ENCODE results near the gene HELZ2. TPM values are rescaled to one million over a fixed set of nuclear protein-coding genes. Genes with fewer than 3 reads are reported as not detected.

The HELZ2 gene
- total and polyA plus RNA-seq, 2 experiments from 2014 or later, result 5.2 to 48.9 TPM

DNA sequence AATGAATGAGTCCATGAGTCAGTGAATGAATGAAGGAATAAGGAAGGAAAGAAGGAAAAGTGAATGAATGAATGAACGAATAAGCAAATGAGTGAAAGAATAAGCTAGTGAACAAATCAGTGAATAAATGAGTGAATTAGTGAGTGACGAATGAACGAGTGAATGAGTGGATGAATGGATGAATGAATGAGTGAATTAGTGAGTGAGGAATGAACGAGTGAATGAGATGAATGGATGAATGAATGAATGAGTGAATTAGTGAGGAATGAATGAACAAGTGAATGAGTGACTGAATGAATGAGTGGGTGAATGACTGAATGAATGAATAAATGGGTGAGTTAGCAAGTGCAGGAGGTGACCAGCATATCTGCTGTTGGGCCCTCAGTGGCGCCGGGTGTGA, 30.3 kb downstream of the HELZ2 start (continued):
- TF ChIP-seq, protein P1, sequence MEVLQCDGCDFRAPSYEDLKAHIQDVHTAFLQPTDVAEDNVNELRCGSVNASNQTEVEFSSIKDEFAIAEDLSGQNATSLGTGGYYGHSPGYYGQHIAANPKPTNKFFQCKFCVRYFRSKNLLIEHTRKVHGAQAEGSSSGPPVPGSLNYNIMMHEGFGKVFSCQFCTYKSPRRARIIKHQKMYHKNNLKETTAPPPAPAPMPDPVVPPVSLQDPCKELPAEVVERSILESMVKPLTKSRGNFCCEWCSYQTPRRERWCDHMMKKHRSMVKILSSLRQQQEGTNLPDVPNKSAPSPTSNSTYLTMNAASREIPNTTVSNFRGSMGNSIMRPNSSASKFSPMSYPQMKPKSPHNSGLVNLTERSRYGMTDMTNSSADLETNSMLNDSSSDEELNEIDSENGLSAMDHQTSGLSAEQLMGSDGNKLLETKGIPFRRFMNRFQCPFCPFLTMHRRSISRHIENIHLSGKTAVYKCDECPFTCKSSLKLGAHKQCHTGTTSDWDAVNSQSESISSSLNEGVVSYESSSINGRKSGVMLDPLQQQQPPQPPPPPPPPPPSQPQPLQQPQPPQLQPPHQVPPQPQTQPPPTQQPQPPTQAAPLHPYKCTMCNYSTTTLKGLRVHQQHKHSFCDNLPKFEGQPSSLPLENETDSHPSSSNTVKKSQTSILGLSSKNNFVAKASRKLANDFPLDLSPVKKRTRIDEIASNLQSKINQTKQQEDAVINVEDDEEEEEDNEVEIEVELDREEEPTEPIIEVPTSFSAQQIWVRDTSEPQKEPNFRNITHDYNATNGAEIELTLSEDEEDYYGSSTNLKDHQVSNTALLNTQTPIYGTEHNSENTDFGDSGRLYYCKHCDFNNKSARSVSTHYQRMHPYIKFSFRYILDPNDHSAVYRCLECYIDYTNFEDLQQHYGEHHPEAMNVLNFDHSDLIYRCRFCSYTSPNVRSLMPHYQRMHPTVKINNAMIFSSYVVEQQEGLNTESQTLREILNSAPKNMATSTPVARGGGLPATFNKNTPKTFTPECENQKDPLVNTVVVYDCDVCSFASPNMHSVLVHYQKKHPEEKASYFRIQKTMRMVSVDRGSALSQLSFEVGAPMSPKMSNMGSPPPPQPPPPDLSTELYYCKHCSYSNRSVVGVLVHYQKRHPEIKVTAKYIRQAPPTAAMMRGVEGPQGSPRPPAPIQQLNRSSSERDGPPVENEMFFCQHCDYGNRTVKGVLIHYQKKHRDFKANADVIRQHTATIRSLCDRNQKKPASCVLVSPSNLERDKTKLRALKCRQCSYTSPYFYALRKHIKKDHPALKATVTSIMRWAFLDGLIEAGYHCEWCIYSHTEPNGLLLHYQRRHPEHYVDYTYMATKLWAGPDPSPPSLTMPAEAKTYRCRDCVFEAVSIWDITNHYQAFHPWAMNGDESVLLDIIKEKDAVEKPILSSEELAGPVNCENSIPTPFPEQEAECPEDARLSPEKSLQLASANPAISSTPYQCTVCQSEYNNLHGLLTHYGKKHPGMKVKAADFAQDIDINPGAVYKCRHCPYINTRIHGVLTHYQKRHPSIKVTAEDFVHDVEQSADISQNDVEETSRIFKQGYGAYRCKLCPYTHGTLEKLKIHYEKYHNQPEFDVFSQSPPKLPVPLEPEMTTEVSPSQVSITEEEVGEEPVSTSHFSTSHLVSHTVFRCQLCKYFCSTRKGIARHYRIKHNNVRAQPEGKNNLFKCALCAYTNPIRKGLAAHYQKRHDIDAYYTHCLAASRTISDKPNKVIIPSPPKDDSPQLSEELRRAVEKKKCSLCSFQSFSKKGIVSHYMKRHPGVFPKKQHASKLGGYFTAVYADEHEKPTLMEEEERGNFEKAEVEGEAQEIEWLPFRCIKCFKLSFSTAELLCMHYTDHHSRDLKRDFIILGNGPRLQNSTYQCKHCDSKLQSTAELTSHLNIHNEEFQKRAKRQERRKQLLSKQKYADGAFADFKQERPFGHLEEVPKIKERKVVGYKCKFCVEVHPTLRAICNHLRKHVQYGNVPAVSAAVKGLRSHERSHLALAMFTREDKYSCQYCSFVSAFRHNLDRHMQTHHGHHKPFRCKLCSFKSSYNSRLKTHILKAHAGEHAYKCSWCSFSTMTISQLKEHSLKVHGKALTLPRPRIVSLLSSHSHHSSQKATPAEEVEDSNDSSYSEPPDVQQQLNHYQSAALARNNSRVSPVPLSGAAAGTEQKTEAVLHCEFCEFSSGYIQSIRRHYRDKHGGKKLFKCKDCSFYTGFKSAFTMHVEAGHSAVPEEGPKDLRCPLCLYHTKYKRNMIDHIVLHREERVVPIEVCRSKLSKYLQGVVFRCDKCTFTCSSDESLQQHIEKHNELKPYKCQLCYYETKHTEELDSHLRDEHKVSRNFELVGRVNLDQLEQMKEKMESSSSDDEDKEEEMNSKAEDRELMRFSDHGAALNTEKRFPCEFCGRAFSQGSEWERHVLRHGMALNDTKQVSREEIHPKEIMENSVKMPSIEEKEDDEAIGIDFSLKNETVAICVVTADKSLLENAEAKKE (CRISPR knock-in tag; IDR thresholded peaks at IDR 0.05), result no peak
- TF ChIP-seq, protein P2, sequence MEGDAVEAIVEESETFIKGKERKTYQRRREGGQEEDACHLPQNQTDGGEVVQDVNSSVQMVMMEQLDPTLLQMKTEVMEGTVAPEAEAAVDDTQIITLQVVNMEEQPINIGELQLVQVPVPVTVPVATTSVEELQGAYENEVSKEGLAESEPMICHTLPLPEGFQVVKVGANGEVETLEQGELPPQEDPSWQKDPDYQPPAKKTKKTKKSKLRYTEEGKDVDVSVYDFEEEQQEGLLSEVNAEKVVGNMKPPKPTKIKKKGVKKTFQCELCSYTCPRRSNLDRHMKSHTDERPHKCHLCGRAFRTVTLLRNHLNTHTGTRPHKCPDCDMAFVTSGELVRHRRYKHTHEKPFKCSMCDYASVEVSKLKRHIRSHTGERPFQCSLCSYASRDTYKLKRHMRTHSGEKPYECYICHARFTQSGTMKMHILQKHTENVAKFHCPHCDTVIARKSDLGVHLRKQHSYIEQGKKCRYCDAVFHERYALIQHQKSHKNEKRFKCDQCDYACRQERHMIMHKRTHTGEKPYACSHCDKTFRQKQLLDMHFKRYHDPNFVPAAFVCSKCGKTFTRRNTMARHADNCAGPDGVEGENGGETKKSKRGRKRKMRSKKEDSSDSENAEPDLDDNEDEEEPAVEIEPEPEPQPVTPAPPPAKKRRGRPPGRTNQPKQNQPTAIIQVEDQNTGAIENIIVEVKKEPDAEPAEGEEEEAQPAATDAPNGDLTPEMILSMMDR (conservative IDR thresholded peaks at IDR 0.05; ENCODE audit: low read depth in 2 of 2), result no peak

DNA sequence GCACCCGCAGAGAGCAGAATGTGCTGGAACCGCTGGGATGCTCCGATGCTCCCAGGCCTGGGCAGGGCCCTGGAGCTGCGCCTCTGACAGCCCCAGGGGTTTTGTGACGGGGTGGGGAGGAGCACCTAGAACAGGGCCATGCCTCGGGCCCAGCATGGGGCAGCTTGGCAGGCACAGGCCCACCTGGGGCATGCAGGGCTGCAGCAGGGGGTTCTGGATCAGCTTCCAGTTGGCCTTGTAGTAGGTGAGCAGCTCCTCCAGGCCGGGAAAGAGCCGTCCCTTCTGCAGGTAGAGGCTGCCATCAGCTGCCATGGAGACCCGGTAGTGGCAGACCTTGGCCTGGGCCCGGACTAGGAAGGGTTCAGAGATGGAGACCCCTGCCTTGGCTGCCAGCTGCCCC, 30.9 kb downstream of the HELZ2 start:
- H3K27ac ChIP-seq (ENCODE audit: low read depth), result no peak overlapping the region
- H3K4me3 ChIP-seq, result no peak overlapping the region
- Mint-ChIP-seq H3K27me3 (ENCODE audit: insufficient read depth, low read depth, poor library complexity) (peaks cover 9% of the 10 kb centered on the region), H3K4me3 (no peak overlapping the region), H3K9me3 (no peaks in the 10 kb centered on the region; the same call in 2 of the 3 replicates), H3K27ac (no peak overlapping the region), H3K36me3 (ENCODE audit: low read depth) (peaks cover 4% of the 10 kb centered on the region; the same call in 1 of the 3 replicates), H3K4me1 (peaks cover 6% of the 10 kb centered on the region; the same call in 1 of the 3 replicates)
- no peak for DNase-seq (ENCODE audit: low spot score)
- H3K79me2 ChIP-seq (replicated peaks; ENCODE audit: insufficient read depth), result no peaks in the 10 kb centered on the region
- no peaks in the 10 kb centered on the region for H3K36me3 ChIP-seq (ENCODE audit: insufficient read depth)
- no peaks in the 10 kb centered on the region for H3K27me3 ChIP-seq (ENCODE audit: insufficient read depth)
- H4K20me1 ChIP-seq (replicated peaks; ENCODE audit: insufficient read depth), result no peaks in the 10 kb centered on the region
- no peak for ATAC-seq
- no peak overlapping the region for H2AFZ ChIP-seq
- no peak overlapping the region for H3K4me2 ChIP-seq
- H3K9me2 ChIP-seq (ENCODE audit: insufficient read depth), result no peaks in the 10 kb centered on the region
- H3F3A ChIP-seq (replicated peaks; ENCODE audit: low read depth), result no peaks in the 10 kb centered on the region
- 0 out of 2 replicates have a peak, but pooled peaks cover 4% of the 10 kb centered on the region for H3K4me1 ChIP-seq (ENCODE audit: insufficient read depth)
- no peak for TF ChIP-seq JUNB (IDR thresholded peaks at IDR 0.05; ENCODE audit: unreplicated experiment)
- no peak for TF ChIP-seq NANOG (IDR thresholded peaks at IDR 0.05; ENCODE audit: borderline replicate concordance)
- TF ChIP-seq, protein P1 (CRISPR knock-in tag; IDR thresholded peaks at IDR 0.05), result no peak
- no peak for TF ChIP-seq EZH2 (IDR thresholded peaks at IDR 0.05; ENCODE audit: low read depth, unreplicated experiment)
- no peak for TF ChIP-seq STAT1 (IDR thresholded peaks at IDR 0.05; ENCODE audit: unreplicated experiment)
